Endothelial cell of umbilical vein (primary cell): ENCODE data around the gene CHRNA3. TPM values are rescaled to one million over a fixed set of nuclear protein-coding genes. Genes with fewer than 3 reads are reported as not detected.

Experiments
- BruUV-seq: library from RNA; stranded (reverse); fragments of 400-500 nt; replicated peaks from 2 replicates; lab custom pipeline; 2021; lab: Mats Ljungman, UMichigan
- CTCF ChIA-PET: fragments of 300-600, 350-600 bp; sonication (Branson Sonifier 250); formaldehyde crosslinking; loops from one replicate; lab custom pipeline; 2021; ENCODE audit warnings: antibody characterized with exemption, inconsistent platforms; lab: Charles Lee
- POLR2A ChIA-PET: fragments of 300-600, 350-600 bp; sonication (Branson Sonifier 250); formaldehyde crosslinking; loops from one replicate; lab custom pipeline; 2021; ENCODE audit warnings: antibody characterized with exemption, inconsistent platforms; lab: Charles Lee
- DNase-seq: peaks from one replicate; pipeline ENCODE4 v3.0.0-alpha.2; 2011; ENCODE audit warnings: low read depth, low spot score
- FAIRE-seq: peaks from 2 replicates; lab custom pipeline; 2011; peaks lifted over from hg19 to GRCh38; lab: Jason Lieb, UNC
- H2AFZ ChIP-seq: 2 replicates; pipeline ENCODE4 v1.6.0; 2012; ENCODE audit warnings: low read depth, low read length, control low read depth, inconsistent platforms
- H3K27ac ChIP-seq: 2 replicates; pipeline ENCODE4 v1.5.1; 2011; ENCODE audit warnings: low read depth, mild to moderate bottlenecking, control low read depth, low read length, moderate library complexity; ENCODE audit not compliant: insufficient read depth
- H3K27me3 ChIP-seq, 2 experiments: 2 replicates each; pipeline versions ENCODE4 v1.6.0 to v1.6.1; 2011; ENCODE audit warnings: low read length in 2 of 2, mixed read lengths in 1 of 2; ENCODE audit not compliant: control insufficient read depth in 2 of 2, insufficient read depth in 2 of 2
- H3K36me3 ChIP-seq, 2 experiments: 2 replicates in 1 of 2; 3 replicates in 1 of 2; pipeline ENCODE4 v1.5.1; 2011; ENCODE audit warnings: low read length in 2 of 2, mild to moderate bottlenecking in 1 of 2, moderate library complexity in 1 of 2; ENCODE audit not compliant: control insufficient read depth in 2 of 2, insufficient read depth in 2 of 2; ENCODE audit errors: extremely low read depth in 1 of 2
- H3K4me1 ChIP-seq: 3 replicates; pipeline ENCODE4 v1.5.1; 2011; ENCODE audit warnings: mild to moderate bottlenecking, low read length; ENCODE audit not compliant: control insufficient read depth, insufficient read depth; ENCODE audit errors: extremely low read depth
- H3K4me2 ChIP-seq: 2 replicates; pipeline ENCODE4 v1.6.1; 2011; ENCODE audit warnings: low read length, control low read depth, mixed read lengths; ENCODE audit not compliant: insufficient read depth
- H3K4me3 ChIP-seq, 3 experiments: fragments of 200-600 bp in 1 of 3; sonication (generic), shearing (Covaris generic) in 1 of 3; replicated peaks in 1 of 3; 2 replicates each; pipeline ENCODE4 v1.5.1; 2011 to 2016; ENCODE audit warnings: control low read depth in 3 of 3, low read length in 3 of 3, mild to moderate bottlenecking in 2 of 3, inconsistent platforms in 1 of 3, low read depth in 1 of 3, moderate library complexity in 1 of 3; ENCODE audit not compliant: insufficient read depth in 1 of 3
- H3K79me2 ChIP-seq: 2 replicates; pipeline ENCODE4 v1.6.0; 2012; ENCODE audit warnings: low read length, inconsistent platforms; ENCODE audit not compliant: control insufficient read depth, insufficient read depth
- H3K9ac ChIP-seq: replicated peaks from 2 replicates; pipeline ENCODE3; 2011; ENCODE audit warnings: low read length, control low read depth; ENCODE audit not compliant: insufficient read depth; ENCODE audit errors: extremely low read depth
- H3K9me1 ChIP-seq: replicated peaks from 3 replicates; pipeline ENCODE4 v1.6.0; 2011; ENCODE audit warnings: mild to moderate bottlenecking, low read length; ENCODE audit not compliant: control insufficient read depth, insufficient read depth; ENCODE audit errors: extremely low read depth
- H3K9me3 ChIP-seq: replicated peaks from 2 replicates; pipeline ENCODE4 v1.5.1; 2012; ENCODE audit warnings: low read length, inconsistent platforms; ENCODE audit not compliant: control insufficient read depth, insufficient read depth
- H4K20me1 ChIP-seq: replicated peaks from 2 replicates; pipeline ENCODE3; 2011; ENCODE audit warnings: mild to moderate bottlenecking, low read length; ENCODE audit not compliant: control insufficient read depth, insufficient read depth; ENCODE audit errors: extremely low read depth
- EZH2 ChIP-seq: IDR thresholded peaks from 2 replicates; pipeline ENCODE4 v1.6.1; 2012; ENCODE audit warnings: borderline replicate concordance, low read depth, mild to moderate bottlenecking, moderate library complexity, low read length, inconsistent platforms; ENCODE audit not compliant: severe bottlenecking
- FOS ChIP-seq: IDR thresholded peaks from 2 replicates; pipeline ENCODE4 v1.6.1; 2011; ENCODE audit warnings: mild to moderate bottlenecking, low read length, moderate library complexity, borderline replicate concordance; ENCODE audit not compliant: insufficient read depth
- GATA2 ChIP-seq: IDR thresholded peaks from 2 replicates; pipeline ENCODE4 v1.7.0; 2011; ENCODE audit warnings: low read depth, mild to moderate bottlenecking, moderate library complexity, mixed read lengths, low read length; ENCODE audit not compliant: insufficient read length, insufficient read depth
- JUN ChIP-seq: IDR thresholded peaks from 2 replicates; pipeline ENCODE4 v1.6.1; 2011; ENCODE audit warnings: borderline replicate concordance, low read depth; ENCODE audit not compliant: insufficient read length, insufficient read depth
- MYC ChIP-seq: IDR thresholded peaks from one replicate; pipeline ENCODE4 v1.6.1; 2011; ENCODE audit warnings: mild to moderate bottlenecking, low read depth, low read length
- POLR2A ChIP-seq: IDR thresholded peaks from 2 replicates; pipeline ENCODE4 v1.6.1; 2012; ENCODE audit warnings: low read depth, mild to moderate bottlenecking, control low read depth, low read length
- POLR2AphosphoS5 ChIP-seq: IDR thresholded peaks from 2 replicates; pipeline ENCODE4 v1.6.1; 2012; ENCODE audit warnings: low read depth, mild to moderate bottlenecking, control low read depth, low read length, moderate library complexity; ENCODE audit not compliant: insufficient read depth
- dilution Hi-C: fragments of 300-500 bp; cut with MboI; formaldehyde crosslinking; loops from one replicate; pipeline ENCODE4 v1.15.0; 2019; ENCODE audit warnings: low sequenced_read_pairs; ENCODE audit not compliant: extremely low pct_ligation_motif_present
- intact Hi-C: fragments of 100-400 bp; cut with micrococcal nuclease; formaldehyde crosslinking; loops from one replicate; pipeline ENCODE4 v1.10.0; 2022
- polyA plus RNA-seq, 4 experiments: library from polyadenylated mRNA; depleted of rRNA in 3 of 4; stranded (reverse) in 3 of 4; unstranded in 1 of 4; fragments of >200 nt; gene quantifications; 2 replicates each; pipeline versions ENCODE4 v1.2.1 to v1.2.3, GENCODE V29; 2011 to 2012; ENCODE audit warnings: missing spikeins in 1 of 4
- total RNA-seq: library from RNA; stranded (reverse); gene quantifications from 2 replicates; pipeline ENCODE4 v1.2.3, GENCODE V29; 2021
- TF ChIP-seq, protein P1 (sequence below), 2 donors: IDR thresholded peaks; 1 replicate in 1 of 2; 2 replicates in 1 of 2; pipeline ENCODE4 v1.5.1; 2011; ENCODE audit warnings: low read length in 2 of 2, mild to moderate bottlenecking in 2 of 2, moderate library complexity in 2 of 2, control low read depth in 1 of 2, inconsistent platforms in 1 of 2, low read depth in 1 of 2; ENCODE audit not compliant: insufficient read depth in 1 of 2; ENCODE audit errors: extremely low read depth in 1 of 2
- TF ChIP-seq, protein P2 (sequence below): IDR thresholded peaks from 2 replicates; pipeline ENCODE4 v1.6.1; 2011; ENCODE audit not compliant: insufficient read depth, insufficient read length

The CHRNA3 gene
- total and polyA plus RNA-seq, 2 donors (not counting 3 experiments of a cell fraction or from before 2014, with no cell fraction given), result not detected

DNA sequence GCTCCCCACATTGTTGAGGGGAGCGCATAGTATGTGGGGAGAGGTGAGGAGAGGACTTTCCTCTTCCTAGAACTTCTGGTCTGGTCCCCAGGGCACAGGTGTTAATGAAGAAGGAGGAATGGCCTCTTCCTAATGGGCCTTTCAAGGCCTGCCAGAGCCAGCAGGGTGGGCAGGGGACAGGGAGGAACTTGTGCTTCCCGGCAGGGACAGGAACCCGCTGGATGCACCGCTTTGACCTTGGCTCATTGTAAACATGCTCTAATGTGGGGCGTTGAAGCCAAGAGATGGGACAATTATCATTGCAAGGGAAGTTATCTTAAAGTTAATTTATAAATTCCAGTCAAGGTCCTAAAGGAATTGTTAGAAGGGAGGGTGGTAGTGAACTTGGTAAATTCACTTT is 41.2 kb upstream of the CHRNA3 start:
- no peaks in the 10 kb centered on the region for H3K9me1 ChIP-seq
- no peak overlapping the region for H3K4me3 ChIP-seq
- no peaks in the 10 kb centered on the region for H3K4me1 ChIP-seq
- H3K36me3 ChIP-seq, result no peaks in the 10 kb centered on the region
- DNase-seq (no peak), FAIRE-seq (no peak)
- POLR2A ChIA-PET, result no interaction called here
- no peaks in the 10 kb centered on the region for H4K20me1 ChIP-seq
- TF ChIP-seq EZH2 (no peak), MYC (no peak), GATA2 (no peak)
- no peak overlapping the region for H3K27ac ChIP-seq
- BruUV-seq, result no TSS peak
- no peak overlapping the region for H3K4me2 ChIP-seq
- dilution Hi-C loops, result no loop called here
- CTCF ChIA-PET, result no interaction called here
- no peak overlapping the region for H3K9ac ChIP-seq
- intact Hi-C loops, result no loop called here
- no peaks in the 10 kb centered on the region for H3K9me3 ChIP-seq
- no peaks in the 10 kb centered on the region for H3K79me2 ChIP-seq
- peaks cover 4% of the 10 kb centered on the region in 2 experiments for H3K27me3 ChIP-seq
- no peak overlapping the region for H2AFZ ChIP-seq

DNA sequence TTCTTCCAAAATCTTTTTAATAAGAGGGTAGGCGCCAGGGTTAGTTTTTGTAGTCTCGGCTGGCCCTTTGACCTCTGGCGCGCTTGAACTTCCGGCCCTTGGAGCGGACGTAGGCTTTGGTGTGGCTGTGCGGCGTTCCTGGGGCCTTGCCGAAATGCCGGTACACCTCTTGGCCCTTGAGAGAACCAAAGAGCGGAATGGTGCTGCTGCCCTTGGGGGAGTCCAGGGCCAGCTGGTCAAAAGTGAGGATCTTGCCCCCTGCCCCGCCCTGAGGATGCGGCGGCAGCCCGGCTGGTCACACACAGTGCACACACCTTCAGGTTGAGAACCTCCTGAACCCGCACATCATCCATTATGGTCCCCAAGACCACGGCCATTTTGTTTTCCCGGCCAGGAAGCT is 40.2 kb upstream of the CHRNA3 start:
- Histone ChIP-seq H3K27ac (no peak overlapping the region), H3K36me3 (no peaks in the 10 kb centered on the region), H3K4me1 (no peaks in the 10 kb centered on the region), H3K4me3 (no peak overlapping the region), H4K20me1 (no peaks in the 10 kb centered on the region), H3K4me2 (no peak overlapping the region), H3K79me2 (no peaks in the 10 kb centered on the region), H3K27me3 (peaks cover 3 to 4% of the 10 kb centered on the region in 2 experiments), H3K9me3 (no peaks in the 10 kb centered on the region), H2AFZ (no peak overlapping the region), H3K9ac (no peak overlapping the region), H3K9me1 (no peaks in the 10 kb centered on the region)
- DNase-seq, result no peak
- dilution Hi-C loops, result no loop called here
- POLR2A ChIA-PET, result no interaction called here
- intact Hi-C loops, result no loop called here
- CTCF ChIA-PET, result no interaction called here
- TF ChIP-seq, protein P1, sequence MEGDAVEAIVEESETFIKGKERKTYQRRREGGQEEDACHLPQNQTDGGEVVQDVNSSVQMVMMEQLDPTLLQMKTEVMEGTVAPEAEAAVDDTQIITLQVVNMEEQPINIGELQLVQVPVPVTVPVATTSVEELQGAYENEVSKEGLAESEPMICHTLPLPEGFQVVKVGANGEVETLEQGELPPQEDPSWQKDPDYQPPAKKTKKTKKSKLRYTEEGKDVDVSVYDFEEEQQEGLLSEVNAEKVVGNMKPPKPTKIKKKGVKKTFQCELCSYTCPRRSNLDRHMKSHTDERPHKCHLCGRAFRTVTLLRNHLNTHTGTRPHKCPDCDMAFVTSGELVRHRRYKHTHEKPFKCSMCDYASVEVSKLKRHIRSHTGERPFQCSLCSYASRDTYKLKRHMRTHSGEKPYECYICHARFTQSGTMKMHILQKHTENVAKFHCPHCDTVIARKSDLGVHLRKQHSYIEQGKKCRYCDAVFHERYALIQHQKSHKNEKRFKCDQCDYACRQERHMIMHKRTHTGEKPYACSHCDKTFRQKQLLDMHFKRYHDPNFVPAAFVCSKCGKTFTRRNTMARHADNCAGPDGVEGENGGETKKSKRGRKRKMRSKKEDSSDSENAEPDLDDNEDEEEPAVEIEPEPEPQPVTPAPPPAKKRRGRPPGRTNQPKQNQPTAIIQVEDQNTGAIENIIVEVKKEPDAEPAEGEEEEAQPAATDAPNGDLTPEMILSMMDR (IDR thresholded peaks at IDR 0.05; ENCODE audit: extremely low read depth in 1 of 2, insufficient read depth in 1 of 2, low read depth in 1 of 2, low read length in 2 of 2), result no peak
- TF ChIP-seq POLR2A (no peak), GATA2 (no peak), JUN (no peak), MYC (no peak), POLR2AphosphoS5 (no peak), FOS (no peak), EZH2 (no peak)
- TF ChIP-seq, protein P2, sequence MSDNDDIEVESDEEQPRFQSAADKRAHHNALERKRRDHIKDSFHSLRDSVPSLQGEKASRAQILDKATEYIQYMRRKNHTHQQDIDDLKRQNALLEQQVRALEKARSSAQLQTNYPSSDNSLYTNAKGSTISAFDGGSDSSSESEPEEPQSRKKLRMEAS, result no peak
- FAIRE-seq, result no peak
- no TSS peak for BruUV-seq
